Astrocyte of the spinal cord (primary cell): ENCODE measurements around the gene BPIFA1.

Source experiments
- DNase-seq: peaks from one replicate; pipeline ENCODE4 v3.0.0; 2011; ENCODE audit warnings: low read depth, low spot score
- H3K4me3 ChIP-seq: 2 replicates; pipeline ENCODE4 v1.5.1; 2011; ENCODE audit warnings: low read depth, mild to moderate bottlenecking, low read length, moderate library complexity
- CTCF ChIP-seq: IDR thresholded peaks from 2 replicates; pipeline ENCODE4 v1.5.1; 2012; ENCODE audit warnings: low read depth, mild to moderate bottlenecking, low read length, inconsistent platforms
- in situ Hi-C: cut with HindIII; loops from 2 replicates; pipeline ENCODE4 v1.10.0; 2017; ENCODE audit warnings: low sequenced_read_pairs

The BPIFA1 gene

GRCh38 chr20:33257237-33257636 is 21.4 kb downstream of the BPIFA1 start:
- in situ Hi-C loops = no loop called here
- TF ChIP-seq CTCF = no peak
- H3K4me3 ChIP-seq = no peak overlapping the region
- no peak for DNase-seq

GRCh38 chr20:33259371-33259770 is 23.6 kb downstream of the BPIFA1 start:
- H3K4me3 ChIP-seq = no peak overlapping the region
- TF ChIP-seq CTCF = no peak
- in situ Hi-C loops = no loop called here
- DNase-seq = no peak

- no peak overlapping the region for H3K4me3 ChIP-seq
- TF ChIP-seq CTCF = no peak
- in situ Hi-C loops = no loop called here
- no peak for DNase-seq
These were observed 25.7 kb downstream of the BPIFA1 start for GRCh38 chr20:33261465-33261864.

- in situ Hi-C loops = no loop called here
- DNase-seq = peak; percentile 37
- TF ChIP-seq CTCF = peak; percentile 75
- H3K4me3 ChIP-seq = no peak overlapping the region
These were observed 26.9 kb downstream of the BPIFA1 start for GRCh38 chr20:33262658-33263065.

- H3K4me3 ChIP-seq = no peak overlapping the region
- in situ Hi-C loops = no loop called here
- DNase-seq = no peak
- TF ChIP-seq CTCF = no peak
These were observed 28.0 kb downstream of the BPIFA1 start for GRCh38 chr20:33263784-33264183.

GRCh38 chr20:33267701-33268100 is 31.9 kb downstream of the BPIFA1 start:
- no peak for TF ChIP-seq CTCF
- DNase-seq = no peak
- in situ Hi-C loops = no loop called here
- no peak overlapping the region for H3K4me3 ChIP-seq
